GM10847 (cell line): ENCODE measurements around the gene SEC23A.

Experiments used
- POLR2A ChIP-seq: IDR thresholded peaks from 2 replicates; pipeline ENCODE4 v1.6.1; 2011; ENCODE audit not compliant: insufficient read length; ENCODE audit errors: extremely low read depth

Gene SEC23A

DNA sequence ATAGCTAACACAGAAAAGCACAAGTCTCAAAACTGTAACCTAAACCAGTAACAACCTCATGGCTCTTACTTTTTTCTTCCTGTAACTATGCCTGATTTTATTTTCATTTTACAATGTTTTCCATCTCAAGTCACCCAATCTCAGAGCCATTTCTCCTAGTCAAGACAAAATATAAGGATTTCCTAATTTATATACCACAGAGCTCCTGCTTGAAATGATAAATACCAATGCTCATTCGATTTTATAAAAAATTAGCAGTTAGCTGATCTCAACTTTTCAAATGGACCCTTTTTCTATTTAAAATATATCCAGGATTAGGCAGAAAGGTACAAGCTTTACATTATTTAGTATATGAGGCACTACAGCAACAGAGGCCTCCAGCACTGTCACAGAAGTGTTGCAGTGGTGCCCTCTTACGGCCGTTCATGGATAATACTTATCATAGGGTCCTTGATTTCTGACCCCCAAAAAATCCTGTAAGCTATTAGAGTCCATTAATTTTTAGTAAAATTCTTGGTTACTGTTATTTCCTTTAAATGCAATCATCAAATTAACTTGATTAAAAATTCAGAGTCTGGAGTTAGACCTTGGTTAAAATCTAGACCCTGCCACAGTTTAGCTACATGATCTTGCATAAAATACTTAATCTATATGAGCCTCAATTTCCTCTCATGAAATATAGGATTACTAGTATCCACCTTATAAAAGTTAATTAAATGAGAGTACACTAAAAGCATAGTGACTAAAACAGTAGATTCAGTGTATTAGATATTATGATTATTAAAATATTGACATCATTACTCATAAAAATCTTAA lies 68.3 kb downstream of the SEC23A start:
- TF ChIP-seq POLR2A, result no peak

DNA sequence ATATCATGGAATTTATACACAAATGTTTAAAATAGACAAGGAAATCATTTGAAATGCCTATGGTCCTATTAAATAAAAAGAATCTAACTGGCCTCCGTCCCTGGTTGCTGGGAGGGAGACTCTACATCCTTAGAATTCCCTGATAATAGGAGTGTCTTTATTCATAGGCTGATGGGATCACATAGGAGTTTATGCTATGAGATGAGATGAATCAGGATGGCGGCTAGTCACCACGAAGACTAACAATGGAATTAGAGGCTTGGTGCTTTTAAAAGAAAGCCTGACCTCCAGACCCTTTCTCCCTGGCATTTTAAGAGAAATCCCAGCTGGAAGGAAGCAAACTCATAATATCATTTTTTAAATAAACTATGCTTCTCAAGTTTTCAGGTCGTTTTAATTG lies 69.7 kb downstream of the SEC23A start:
- TF ChIP-seq POLR2A, result no peak

DNA sequence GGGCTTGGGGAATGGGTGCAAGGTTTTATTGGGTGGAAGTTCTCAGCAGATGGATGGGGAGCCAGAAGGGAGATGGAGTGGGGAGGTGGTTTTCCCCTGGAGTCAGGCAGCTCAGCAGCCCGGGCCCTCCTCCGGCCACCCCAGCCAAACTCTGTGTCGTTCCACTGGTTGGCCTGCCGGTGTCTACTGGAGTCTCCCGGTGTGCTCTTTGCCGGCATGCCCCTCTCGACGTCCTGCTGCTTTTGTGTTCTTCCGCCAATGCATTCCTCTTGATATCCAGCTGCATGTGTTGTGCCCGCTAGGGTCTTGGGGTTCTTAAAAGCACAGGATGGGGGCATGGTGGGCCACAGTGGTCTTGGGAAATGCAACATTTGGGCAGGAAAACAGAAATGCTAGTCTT lies 72.8 kb downstream of the SEC23A start:
- no peak for TF ChIP-seq POLR2A

DNA sequence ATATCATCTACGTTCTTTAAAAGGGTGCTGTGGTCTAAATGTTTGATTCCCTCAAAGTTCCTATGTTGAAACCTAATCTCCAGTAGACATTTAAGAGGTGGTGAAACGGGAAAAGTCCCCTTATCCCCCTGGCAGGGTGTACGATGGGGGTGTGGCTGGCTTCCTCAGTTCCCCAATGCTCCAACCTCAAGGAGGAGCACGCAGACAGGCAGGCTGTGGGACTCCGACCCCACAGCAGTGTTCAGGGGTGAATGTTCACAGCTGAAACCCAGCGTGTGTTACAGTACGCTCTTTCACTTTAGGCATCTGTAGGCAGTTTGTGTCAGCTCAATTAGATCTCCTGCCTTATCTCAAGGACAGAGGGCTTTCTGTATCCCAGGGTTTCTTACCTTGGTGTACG lies 73.2 kb downstream of the SEC23A start:
- no peak for TF ChIP-seq POLR2A

DNA sequence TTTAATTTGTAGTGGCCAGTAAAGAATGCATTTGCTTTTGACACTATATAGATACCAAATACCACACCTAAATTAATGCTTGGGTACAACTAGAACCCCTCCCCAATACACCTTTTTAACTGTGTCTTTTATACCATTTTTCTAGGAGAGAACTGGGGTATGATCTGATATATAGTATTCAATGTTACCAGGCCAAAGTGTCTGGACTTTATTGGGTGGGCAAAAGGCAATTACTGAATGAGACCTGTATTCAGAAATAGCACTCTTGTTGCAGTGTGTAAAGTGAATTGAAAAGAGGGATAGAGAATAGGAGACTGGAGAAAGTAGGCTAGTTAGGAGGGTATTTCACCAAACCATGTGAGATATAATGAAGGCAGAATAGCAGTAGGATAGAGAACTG lies 74.4 kb downstream of the SEC23A start:
- TF ChIP-seq POLR2A, result no peak

DNA sequence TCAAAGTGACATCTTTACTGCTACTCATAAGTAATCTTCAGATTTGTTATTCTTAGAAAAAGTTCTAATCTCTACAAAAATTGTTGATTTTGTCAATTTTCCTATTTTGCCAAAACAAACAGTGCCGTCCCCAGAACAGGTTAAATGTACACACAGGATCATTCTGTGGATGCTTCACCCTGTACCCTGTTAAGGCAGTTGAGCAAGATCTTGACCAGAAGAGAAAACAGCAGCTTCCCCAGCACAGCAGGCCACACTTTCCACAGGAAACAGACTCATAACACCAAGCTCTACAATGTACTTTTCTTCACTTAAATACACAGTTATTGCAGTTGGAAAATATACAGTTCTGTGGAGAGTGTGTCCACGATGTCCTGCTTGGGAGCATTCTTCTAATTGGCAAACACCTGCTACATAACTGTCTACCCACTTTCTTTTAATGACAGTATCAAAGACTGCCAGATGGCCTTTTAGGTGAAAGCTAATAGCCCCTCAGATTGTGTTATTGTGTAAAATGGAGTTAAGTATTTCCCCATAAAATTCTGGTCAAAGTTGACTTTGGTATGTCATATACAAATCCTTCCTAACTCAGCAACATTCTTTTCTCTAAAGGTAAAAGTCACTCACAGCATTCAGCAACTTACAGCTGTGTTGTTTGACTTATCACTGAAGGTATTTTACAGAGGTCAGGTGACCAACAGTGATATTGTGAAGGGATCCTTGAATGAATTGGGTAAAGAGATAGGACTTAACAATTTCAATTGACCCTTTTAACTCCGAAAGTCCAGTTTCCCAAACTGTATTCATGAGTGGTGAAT lies 77.0 kb downstream of the SEC23A start:
- no peak for TF ChIP-seq POLR2A

DNA sequence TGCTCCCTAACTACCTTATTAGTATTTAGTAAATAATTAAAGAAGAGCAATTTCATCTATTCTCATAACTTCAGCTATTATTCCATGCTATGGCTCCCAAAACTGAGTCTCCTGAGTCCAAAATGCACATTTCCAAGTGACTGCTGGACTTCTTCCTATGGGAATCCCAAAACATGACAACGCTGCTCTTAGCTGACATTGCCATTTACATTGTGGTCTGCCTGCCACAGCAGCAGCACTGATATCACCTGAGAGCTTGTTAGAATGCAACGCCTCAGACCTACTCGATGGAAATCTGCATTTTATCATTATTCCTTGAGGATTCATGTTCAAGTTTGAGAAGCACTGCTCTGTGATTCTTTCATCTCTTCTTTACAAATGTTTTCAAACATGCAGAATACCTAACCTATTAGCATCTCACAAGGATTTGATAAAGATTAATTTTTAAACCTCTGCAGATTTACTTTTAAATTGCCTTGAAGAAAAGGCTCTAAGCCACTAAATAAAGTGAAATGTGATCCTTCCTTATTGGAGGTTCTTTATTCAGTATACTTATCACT lies 77.7 kb downstream of the SEC23A start:
- TF ChIP-seq POLR2A, result no peak

DNA sequence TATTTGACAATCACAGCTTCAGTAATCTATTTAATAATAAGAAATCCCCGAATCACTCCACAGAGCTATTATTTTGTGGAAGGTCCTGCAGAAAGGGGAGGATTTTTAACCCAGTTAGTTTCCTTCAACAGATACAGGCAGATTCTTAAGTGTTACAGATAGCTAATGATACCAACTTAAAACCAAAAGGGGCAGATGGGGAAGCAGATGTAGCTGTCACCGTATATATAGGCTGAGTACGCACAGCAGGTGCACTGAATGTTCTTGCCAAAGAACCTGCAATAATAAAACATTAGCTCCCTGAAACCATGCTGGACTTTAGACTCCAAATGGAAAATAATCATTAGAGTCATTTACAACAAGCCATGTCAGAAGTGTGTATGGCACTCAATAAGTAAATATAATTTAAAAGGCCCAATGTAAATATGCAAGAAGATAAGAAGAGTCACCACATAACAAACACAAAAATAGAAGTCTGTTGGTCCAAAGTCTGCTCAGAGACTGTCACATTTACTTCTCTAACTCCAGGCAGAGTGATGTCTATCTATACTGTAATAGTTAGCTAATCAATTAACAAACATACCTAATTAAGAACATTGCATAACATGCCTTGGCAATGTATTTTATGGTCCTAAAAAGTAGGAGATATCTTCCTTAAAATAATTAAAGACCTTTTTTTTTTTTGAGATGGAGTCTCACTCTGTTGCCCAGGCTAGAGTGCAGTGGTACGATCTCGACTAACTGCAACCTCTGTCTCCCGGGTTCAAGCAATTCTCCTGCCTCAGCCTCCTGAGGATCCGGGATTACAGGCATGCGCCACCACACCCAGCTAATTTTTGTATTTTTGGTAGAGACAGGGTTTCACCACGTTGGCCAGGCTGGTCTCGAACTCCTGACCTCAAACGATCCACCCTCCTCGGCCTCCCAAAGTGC lies 78.8 kb downstream of the SEC23A start:
- no peak for TF ChIP-seq POLR2A

DNA sequence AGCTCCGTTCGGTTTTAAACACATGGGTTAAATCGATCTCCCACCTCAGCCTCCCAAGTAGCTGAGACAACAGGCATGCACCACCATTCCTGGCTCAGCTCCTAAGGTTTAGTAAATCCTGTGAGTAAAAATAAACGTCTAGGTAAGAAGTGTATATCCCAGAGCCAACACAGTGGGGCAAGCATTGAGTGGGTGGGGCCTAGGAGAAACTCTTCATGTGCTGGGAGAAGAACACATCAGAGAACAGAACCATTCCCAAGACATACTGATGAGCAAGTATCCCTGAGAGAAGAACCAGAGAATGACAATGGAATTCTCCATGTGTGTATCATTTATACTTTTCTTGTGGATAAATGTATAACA lies 86.3 kb downstream of the SEC23A start:
- no peak for TF ChIP-seq POLR2A

DNA sequence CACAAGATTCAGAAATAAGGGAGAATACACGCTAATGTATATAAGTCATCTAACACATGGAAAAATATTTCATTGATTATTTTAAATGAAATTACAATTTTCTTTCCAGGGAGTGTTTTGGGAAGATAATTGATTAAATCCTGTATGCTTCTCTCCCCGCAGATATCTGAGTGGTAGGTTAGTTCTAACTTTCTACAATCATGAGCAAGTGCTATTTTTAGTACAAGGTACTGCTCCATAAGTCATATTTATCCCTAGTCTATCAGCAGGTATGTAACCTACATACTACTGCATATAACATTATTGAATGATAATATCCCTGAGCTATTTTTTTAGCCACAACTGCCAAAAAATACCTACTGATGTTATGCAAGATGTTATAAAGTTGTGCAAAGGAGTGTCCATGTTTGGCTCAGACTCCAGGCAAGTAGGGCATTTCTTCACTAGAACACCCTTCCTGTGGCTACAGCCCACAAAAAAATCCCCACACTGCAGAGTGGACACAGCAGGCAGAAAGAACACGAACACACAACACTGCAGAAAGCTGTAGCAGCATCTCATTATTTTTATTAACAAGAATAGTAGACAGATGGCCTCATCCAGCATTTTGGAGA lies 87.0 kb downstream of the SEC23A start:
- no peak for TF ChIP-seq POLR2A

DNA sequence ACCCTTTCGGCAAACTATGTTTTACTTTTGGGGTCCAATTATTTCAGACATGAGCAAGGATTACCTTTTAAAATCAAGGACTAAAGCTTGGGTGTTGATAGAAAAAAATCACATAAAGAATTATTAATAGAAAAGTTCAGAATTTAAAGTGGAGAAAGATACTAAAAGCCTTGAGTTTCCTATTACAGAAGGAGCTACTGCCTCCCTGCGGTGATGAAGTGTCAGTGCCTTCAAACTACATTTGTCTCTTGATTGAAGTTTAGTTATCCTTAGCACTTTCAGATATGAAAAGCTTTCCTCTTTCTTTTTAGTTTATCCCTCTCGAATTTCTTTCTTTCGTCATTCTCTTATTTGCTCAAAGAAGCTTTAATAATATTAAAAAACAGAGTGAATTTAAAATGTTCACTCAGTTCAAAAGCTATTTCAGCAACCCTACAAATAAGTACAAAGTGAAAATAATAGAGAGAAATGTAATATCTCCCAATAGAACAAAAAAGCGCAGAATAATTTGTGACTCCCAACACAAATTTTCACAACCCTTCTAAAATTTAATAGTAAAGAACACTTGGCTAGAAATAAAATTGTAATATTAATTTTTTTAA lies 87.6 kb downstream of the SEC23A start:
- no peak for TF ChIP-seq POLR2A

DNA sequence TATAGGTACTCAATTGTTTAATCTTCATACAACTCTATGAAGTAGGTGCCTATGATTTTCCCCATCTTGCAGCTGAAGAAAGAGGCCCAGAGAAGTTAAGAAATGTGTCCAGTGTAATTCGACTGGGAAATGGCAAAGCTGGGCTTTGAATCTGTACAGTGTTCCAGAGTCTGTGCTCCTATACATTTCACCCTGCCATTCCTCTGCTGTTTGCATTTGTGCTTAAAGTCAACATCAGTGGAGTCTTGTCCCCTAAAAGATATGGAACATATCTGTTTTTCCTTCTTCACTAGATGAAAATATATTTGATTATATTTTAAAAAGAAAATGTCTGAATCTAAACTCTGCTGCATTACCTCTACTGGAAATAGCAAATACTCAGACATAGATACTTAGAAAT lies 88.6 kb downstream of the SEC23A start:
- TF ChIP-seq POLR2A, result no peak

DNA sequence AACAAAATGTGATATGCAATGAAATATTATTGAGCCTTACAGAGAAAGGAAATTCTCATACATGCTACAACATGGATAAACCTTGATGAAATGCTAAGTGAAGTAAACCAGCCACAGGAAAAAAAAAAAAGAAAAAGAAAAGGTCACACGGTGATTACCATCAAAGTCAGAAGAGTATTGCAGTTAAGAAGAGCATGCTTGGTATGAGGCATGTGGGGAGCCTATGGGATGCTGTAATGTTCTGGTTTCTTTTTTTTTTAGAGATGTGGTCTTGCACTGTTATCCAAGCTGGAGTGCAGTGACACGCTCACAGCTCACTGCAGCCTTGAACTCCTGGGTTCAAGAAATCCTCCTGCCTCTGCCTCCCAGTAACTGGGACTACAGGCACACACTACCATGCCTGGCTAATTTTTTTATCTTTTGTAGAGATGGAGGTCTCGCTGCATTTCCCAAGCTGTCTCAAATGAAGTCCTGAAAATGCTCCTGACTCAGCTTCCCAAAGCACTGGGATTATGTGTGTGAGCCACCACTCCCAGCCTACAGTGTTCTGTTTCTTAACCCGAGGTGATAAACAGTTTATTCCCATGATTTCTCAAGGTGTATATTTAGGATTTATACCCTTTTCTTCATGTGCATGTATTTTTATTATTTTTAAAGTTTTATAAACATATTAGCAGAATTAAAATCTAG lies 96.2 kb downstream of the SEC23A start:
- no peak for TF ChIP-seq POLR2A
